ENCODE measurements around the gene PPP1R3F.

DNA sequence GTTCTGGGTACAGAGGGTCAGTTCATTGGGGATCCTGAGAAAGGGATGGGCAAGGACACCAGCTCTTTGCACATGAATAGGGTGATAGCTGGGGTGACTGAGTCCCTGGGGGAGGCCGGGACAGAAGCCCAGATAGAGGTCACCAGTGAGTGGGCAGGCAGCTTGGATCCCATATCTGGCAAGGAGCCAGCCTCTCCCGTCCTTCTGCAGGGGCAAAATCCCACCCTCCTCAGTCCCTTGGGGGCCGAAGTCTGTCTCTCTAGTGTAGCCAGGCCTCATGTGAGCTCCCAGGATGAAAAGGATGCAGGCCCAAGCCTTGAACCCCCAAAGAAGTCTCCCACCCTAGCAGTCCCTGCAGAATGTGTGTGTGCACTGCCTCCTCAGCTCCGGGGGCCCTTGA, 17.0 kb downstream of the PPP1R3F start:
- TF ChIP-seq, protein P1, sequence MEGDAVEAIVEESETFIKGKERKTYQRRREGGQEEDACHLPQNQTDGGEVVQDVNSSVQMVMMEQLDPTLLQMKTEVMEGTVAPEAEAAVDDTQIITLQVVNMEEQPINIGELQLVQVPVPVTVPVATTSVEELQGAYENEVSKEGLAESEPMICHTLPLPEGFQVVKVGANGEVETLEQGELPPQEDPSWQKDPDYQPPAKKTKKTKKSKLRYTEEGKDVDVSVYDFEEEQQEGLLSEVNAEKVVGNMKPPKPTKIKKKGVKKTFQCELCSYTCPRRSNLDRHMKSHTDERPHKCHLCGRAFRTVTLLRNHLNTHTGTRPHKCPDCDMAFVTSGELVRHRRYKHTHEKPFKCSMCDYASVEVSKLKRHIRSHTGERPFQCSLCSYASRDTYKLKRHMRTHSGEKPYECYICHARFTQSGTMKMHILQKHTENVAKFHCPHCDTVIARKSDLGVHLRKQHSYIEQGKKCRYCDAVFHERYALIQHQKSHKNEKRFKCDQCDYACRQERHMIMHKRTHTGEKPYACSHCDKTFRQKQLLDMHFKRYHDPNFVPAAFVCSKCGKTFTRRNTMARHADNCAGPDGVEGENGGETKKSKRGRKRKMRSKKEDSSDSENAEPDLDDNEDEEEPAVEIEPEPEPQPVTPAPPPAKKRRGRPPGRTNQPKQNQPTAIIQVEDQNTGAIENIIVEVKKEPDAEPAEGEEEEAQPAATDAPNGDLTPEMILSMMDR (IDR thresholded peaks at IDR 0.05; ENCODE audit: poor library complexity) = no peak
- no peak for TF ChIP-seq EZH2phosphoT487 (IDR thresholded peaks at IDR 0.05; ENCODE audit: low read depth, severe bottlenecking, unreplicated experiment)
- no peak for TF ChIP-seq EZH2 (IDR thresholded peaks at IDR 0.05; ENCODE audit: borderline replicate concordance)
